HG03469 (cell line): Measurements from ENCODE around the gene AKAP11.

Experiments used
- ATAC-seq: cut with Tn5 transposase; IDR thresholded peaks from one replicate; pipeline ENCODE4 v1.9.1; 2021; ENCODE audit warnings: mild to moderate bottlenecking, moderate library complexity, moderate number of reproducible peaks; ENCODE audit not compliant: unreplicated experiment

The AKAP11 gene

GRCh38 chr13:42329239-42329638 is 57.3 kb downstream of the AKAP11 start:
- ATAC-seq: no peak

- ATAC-seq: no peak
These were observed 59.1 kb downstream of the AKAP11 start for GRCh38 chr13:42331009-42331408.

GRCh38 chr13:42333613-42334328 is 61.8 kb downstream of the AKAP11 start:
- no peak for ATAC-seq

- ATAC-seq: no peak
These were observed 62.4 kb downstream of the AKAP11 start for GRCh38 chr13:42334329-42334706.

- ATAC-seq: no peak
These were observed 66.1 kb downstream of the AKAP11 start for GRCh38 chr13:42337808-42338600.

- no peak for ATAC-seq
These were observed 73.4 kb downstream of the AKAP11 start for GRCh38 chr13:42345367-42345766.

GRCh38 chr13:42348576-42348975 is 76.6 kb downstream of the AKAP11 start:
- no peak for ATAC-seq

- ATAC-seq: no peak
These were observed 78.2 kb downstream of the AKAP11 start for GRCh38 chr13:42350141-42350540.

GRCh38 chr13:42354241-42355091 is 82.5 kb downstream of the AKAP11 start:
- ATAC-seq: peak; percentile 59

GRCh38 chr13:42355092-42355485 is 83.1 kb downstream of the AKAP11 start:
- no peak for ATAC-seq

GRCh38 chr13:42355491-42356183 is 83.7 kb downstream of the AKAP11 start:
- no peak for ATAC-seq

- ATAC-seq: no peak
These were observed 84.2 kb downstream of the AKAP11 start for GRCh38 chr13:42356184-42356575.

- ATAC-seq: no peak
These were observed 88.2 kb downstream of the AKAP11 start for GRCh38 chr13:42360046-42360574.

GRCh38 chr13:42361701-42362100 is 89.7 kb downstream of the AKAP11 start:
- no peak for ATAC-seq

- ATAC-seq: no peak
These were observed 92.1 kb downstream of the AKAP11 start for GRCh38 chr13:42363941-42364612.

GRCh38 chr13:42364613-42365000 is 92.7 kb downstream of the AKAP11 start:
- ATAC-seq: no peak

GRCh38 chr13:42367831-42368230 is 95.9 kb downstream of the AKAP11 start:
- ATAC-seq: no peak

- ATAC-seq: no peak
These were observed 97.3 kb downstream of the AKAP11 start for GRCh38 chr13:42369071-42369797.

GRCh38 chr13:42370229-42370628 is 98.3 kb downstream of the AKAP11 start:
- no peak for ATAC-seq
